Measurements from ENCODE around the gene RTP4.

Gene RTP4, protein sequence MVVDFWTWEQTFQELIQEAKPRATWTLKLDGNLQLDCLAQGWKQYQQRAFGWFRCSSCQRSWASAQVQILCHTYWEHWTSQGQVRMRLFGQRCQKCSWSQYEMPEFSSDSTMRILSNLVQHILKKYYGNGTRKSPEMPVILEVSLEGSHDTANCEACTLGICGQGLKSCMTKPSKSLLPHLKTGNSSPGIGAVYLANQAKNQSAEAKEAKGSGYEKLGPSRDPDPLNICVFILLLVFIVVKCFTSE

DNA sequence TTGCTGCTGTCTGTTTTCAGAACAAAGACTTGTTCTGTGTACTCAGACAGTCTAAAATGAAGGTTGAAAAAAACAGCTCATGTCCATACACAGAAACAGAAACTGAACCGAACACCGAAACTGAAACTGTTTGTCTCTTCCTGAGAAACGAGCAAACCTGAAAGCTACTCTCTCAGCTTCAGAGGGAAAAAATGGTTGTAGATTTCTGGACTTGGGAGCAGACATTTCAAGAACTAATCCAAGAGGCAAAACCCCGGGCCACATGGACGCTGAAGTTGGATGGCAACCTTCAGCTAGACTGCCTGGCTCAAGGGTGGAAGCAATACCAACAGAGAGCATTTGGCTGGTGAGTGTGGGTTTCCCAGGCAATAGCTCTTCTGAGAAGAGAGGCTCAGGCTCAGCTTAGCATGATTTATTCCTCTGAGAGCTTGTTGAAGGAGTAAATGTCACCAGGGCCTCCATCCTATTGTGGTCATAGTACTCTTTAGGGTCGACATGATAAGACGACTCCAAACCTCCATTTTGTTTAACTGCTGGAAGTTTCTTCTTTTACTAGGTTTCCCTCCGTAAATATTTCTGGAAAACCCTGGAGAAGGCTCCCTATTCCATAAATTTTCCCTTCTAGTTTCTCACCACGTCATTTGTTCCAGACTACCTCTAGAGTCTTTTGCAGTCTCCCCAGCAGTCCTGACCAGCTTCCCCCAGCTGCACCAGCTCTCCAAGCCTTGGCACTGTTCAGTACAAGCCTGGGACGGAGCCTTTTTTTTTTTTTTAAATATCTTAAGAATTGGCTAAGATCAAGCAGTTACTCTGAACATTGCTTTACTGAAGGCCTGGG, at the start of gene RTP4:
Gene RTP4 (plus strand): TSS at position 135 of the 838 bp plus-strand sequence. CDS start 57 bp downstream, at position 192.
- DNase-seq: peak; percentile 20

DNA sequence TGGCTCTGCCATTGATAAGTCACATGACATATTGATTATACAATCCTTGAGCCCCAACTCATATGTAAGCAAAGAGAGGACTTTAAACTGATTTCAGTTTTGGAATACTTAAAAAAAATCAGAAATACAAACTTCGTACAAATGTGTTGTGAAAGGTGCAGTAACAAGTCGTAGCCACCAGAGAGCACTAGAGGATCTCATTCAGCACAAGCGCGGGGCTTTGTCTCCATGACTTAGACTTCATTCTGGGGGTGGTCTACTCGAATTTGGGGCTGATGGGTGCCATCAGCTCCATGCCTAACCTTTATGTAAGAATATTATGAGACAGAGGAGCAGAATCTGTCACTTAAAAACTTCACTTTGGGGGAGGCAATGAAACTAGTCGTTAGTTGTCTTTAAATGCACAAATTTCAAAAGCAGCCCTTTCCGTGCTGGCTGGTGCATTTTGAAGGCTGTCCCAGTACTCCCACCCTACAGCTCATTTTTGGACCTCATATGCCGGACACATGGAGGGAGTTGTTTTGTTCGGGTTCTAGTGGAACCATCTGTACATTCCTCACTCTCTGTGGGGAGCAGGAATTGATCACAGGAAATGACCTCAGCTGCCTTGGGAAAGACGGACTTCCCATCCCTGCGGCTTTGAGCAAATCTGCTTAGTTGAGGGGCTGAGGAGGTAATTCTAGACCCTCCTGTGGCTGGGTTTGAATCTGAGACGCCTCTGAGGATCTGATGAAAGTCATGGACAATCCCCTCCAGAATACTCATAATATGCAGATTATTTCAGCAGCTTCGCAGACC, 49.2 kb upstream of the RTP4 start:
- DNase-seq: peak; percentile 89

DNA sequence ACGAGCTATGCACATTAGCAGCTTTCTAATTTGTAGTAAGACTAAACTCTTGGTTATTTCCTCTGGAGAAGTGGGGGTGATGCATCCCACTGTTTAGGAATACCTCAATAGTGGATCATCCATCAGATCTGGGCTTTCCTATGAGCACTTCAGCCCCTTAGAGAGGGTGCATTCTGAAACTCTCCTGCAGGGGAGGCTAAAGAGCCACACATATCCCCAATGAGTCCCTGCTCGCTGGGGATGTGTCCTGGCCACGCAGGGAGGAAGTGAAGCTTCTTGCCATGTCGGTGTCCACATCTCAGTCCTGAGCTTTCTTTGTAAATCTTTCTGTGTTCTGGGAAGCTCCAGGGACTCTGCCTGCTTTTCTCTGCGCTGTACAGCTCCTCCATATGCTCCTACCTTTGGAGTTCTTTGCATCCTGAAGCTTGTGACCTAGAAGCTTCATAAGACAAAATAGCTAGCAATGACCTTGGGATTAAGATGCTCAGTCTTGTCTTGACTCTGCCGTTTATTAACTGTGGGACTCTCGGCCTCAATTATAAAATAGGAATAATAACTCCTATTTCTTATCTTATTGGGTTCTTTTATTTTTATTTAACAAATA, 48.4 kb upstream of the RTP4 start:
- DNase-seq: peak; percentile 83

DNA sequence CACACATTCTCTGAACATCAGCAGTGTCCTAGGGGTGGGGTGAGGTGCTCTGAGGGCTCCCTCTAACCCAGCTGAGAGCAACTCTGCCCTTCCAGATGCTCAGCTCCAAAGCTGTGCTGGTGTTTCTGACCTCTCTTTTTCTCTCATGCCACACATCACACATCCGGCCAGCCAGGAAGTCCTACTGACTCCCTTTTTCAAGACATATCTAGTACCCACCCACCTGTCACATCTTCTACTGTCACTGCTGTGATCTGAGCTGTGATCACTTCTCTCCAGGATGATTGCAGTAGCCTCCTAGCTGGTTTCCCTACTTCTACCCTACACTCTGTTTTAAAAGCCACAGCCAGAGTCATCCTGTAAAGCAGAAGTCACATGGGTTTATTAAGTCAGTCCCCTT, 46.4 kb upstream of the RTP4 start:
- DNase-seq: no peak

DNA sequence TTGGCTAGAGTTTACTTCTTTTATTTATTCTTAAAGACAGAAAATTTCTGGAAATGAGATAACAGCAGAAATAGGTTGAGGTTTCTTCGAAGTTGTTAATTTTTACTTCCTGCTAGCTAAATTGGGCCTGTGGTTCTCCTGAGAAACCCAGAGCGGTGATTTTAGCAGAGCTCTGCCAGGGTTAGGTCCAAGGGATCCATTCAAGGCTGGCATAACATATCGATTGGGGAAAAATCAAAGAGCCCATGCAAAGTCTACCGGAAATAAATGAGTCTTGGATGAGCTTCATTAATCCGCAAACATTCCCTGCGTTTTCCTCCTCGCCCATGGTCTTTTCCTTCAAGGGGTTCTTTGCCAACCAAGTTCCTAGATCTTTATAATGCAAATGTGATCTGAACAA, 45.9 kb upstream of the RTP4 start:
- DNase-seq: no peak

DNA sequence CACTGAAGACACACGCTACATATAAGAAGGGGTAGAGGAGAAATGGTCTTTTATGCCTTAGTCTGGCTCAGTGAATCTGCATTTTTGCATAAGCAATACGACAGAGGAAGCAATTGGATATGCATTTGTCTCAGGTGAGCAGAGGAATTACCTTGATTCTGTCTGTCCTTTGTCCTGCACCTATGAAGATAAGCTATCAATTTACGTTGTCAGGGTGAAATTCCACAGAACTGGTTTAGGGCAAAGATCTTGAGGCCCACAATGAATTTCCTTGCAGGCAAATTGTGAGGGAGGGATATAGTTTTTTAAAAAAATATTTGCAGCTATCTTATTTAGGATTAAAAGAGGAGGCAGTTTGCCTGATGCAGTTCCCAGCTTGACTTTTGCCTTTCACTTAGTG, 45.1 kb upstream of the RTP4 start:
- no peak for DNase-seq

DNA sequence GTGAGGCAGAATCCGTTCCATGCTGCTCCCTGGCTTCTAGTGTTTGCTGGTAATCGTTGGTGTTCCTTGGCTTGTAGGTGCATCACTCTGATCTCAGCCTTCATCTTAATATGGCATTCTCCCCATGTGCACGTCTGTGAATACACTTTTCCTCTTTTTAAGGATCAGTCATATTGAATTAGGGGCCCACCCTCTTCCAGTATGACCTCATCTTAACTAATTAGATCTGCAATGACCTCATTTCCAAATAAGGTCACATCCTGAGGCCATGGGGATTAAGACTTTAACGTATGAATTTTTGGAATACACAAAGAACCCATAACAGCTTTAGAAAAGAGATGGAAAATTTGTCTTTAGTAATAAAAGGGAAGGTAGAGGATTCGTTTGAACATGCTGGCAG, 42.6 kb upstream of the RTP4 start:
- no peak for DNase-seq

DNA sequence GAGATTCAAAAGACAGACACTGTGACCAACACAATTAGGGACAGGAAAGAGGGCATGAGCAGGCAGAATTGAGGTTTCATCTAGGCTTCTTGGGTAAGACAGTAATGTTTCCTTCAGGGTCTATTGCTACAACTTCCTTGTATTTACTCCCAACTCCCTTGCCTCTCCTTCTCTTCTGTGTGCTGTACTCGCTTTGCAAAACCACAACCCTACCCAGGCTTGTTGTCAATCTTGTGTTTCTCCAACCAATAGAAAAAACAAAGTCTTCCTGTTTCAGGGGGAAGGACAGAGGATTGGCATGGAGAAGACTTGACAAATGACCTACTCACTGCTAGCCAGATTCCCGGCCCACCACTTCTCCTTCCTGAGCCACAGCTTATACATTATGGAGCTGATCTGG, 40.3 kb upstream of the RTP4 start:
- DNase-seq: no peak

DNA sequence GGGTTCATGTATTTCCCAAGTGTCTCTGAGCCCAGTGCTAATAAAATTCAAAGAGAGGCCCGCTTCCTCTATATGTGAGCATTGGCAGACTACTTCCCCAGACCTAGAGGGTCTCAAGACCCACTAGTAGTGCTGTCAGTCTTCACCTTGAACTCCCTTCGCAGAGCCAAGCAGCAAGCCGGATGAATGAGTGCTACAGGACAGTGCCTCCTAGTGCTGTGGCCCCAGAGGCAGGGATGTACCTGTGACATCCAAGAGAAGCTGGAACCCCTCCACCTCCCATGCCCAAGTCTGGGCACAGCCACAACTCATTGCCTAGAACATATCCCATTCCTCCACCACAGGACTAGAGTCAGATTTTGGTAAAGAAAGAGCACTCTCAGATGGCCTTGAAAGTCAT, 39.5 kb upstream of the RTP4 start:
- no peak for DNase-seq

DNA sequence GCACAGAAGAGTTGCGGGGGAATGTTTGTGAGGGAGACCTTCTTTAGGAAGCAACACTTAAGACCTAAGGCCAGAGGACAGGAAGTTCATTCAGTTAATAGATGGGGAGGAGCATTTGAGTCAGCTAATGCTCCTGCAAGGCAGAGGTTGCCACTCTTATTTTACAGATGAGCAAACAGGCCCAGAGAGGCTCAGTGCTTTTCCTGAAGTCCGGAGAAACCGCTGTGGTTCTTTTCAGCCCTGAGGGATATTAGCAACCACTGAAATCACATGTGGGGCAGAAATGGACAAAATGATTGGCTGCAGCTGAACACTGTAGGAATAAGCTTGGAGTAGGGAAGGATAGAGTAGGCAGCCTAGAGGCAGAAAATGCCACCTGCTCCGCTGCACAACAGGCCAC, 33.3 kb upstream of the RTP4 start:
- DNase-seq: no peak

DNA sequence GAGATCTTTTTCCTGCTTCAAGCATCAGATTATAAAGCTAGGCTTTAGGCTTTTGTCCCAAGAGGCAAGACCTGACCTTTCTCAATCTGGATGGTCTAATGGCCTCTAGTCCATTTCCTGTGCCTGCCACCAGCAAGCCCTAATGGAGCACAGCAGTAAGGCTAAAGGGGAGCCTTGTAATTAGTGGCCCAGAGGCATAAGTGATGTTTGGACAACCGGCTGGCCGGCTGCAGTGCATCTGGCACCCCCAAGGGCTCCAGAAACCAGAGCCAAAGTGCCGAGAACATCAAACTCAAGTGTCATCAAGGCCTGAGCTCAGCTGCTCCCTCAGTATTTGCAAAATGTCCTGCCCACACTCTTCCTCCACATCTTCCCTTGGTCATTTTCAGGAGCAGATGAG, 31.9 kb upstream of the RTP4 start:
- no peak for DNase-seq

DNA sequence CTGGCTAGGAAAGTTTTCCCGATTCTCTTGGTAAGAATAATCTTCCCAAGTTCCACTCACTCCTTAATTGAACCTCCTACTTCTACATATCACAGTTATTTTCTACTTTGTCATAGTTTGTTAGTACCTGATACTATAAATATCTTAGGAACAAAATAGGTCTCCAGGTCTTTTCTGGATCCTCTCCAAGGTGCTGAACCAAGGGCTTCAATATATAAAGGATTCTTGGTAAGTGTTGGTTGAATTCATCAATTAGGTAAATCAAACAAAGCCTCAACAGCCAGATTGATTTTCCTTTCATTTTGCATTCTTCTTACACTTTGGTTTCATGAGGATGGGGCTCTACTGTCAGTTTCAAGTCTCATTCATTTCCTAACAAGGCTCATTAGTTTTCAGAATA, 27.6 kb upstream of the RTP4 start:
- no peak for DNase-seq

DNA sequence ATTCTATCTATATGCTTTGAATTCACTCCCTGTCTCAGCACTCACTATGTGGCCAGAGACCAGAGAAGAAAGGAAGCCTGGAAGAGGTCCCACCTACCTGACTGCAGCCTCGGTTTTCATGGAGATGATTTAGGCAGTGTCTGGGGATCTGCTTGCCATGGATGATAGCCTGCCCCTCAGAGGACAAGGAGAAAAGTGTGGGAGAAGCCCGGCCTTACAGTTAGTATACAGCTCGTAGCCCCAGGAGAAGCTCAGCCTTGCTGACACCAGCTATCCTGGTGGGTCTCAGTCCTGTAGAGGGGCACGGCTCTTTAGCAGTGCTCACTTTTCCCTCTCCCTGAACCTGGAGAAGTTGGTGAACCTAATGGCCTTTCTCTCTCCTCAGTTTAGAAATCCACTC, 25.9 kb upstream of the RTP4 start:
- DNase-seq: no peak

DNA sequence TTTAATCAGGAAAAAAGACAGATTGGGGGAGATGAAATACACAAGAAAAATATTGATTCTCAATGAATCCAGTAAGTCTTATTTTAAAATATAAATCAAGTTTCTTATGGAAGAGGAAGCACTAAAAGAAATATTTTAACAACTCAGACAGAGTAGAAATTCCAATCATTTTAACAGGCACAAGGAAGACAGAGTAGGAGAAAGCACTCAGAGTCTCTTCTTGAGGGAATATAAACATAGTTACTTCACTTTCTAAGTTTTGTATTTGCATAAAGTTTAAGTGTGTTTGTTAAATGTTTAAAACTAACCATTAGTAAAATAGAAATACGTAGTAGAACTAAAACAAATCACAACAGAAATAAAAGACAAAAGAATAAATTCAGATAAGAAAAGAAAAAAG, 24.5 kb upstream of the RTP4 start:
- no peak for DNase-seq

DNA sequence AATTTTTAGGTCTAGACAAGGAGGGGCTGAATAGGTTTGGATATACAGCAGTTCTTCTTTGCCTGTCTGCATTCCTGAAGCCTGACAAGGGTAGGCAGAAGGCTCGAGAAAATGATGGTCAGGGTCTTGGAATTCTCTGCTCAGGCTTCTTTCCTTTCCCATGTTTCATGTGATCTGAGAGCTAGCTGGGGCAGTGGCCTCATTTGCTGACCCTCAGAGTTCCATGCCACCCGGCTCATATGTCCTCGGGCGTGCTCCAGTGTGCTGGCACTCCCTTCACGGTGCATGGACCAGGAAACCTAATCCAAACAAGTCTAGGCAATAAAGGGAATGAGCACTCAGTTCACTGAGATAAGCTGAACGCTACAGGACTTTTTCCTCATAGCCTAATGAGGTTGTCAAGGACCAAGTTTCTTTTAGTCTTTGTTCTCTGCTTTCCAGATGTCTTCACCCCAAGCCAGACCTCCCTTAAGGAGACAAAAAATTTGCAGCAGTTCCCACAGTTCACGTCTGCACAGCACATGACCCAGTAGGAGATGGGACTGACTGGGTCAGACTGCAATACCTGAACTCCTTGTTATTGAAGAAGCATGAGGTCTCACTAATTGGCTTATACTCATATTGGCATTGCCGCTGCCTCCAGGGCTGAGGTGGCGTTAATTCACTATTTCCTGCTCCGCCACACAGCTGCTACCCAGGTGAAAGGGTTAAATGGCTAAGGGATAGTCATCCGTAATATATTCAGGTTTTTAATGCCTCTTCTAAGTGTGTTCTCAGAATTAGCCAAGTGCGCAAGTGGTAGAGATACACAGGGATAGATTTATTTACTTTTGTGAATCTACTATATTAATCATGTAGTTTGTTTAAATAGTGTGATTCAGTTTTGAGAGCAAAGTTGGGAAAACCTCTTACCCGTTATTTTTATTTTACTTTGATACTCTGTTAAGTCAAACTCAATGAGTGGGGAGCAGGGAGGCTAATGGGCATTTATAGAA, 15.3 kb upstream of the RTP4 start:
- DNase-seq: peak; percentile 76

DNA sequence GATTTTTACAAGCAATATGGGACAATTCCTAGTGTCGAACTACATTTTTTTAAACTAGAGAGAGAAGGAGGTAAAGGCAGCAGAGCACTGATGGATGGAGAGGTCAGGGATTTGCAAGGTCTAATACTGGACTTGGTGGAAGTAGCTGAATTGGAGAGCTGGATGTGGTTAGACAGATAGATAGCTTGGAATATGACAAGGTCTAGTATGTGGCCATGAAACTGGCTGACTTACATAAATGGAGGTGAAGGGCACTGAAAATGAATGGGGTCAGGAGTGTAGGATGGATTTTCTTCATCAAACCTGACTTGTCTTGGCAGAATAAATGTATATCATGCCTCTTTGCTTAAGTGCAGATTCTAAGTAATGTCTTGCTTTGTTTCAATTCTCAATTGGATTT, 10.1 kb upstream of the RTP4 start:
- DNase-seq: no peak

DNA sequence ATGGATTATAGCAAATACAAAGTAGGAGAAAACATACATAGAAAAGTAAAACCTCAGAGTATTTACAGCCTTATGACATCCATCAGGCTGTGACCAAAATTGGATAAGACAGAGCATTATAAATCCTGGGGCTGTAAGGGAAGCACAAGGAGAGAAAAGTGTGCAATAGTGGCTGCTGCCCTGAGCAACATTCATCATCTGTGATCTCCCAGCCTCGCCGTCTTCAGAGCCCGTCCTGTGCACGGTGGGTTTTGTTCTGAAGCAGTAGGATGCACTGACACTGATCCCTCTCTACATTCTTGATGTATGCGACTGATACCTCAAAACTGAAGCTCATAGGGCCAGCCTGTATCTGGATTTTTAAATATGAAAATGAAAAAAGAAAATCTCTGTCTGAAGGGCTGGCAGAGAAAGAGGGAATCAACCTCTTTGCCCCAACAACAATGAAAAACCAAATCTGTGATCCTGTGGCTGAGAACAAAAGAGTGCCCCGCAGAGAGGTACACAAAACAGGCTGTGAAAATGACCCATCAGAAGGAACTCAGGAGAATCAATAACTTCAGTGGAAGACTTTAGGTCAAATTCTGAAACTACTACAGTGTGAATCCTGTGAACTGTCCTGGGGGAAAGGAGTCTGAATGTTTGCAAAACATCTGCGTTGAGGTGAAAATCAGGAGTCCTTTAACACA, 8.2 kb upstream of the RTP4 start:
- no peak for DNase-seq

DNA sequence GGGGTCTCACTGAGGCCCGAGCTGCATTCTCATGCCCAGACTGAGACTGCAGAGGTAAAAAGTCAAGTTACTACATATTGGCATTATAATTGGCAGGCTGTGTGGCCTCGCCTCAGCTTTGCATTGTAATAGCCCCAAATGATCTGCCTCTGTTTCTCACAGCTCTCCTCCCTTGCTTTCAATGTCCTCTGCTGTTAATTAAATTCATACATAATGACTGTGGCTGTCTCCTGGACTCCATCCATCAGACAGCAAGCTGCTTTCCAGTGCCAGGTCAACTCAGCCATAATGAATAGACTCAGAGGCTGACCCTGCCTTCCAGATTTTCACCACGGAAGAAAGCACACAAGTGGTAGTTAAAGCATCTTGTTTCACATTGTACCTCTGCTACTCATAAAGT, 7.6 kb upstream of the RTP4 start:
- DNase-seq: peak; percentile 25

DNA sequence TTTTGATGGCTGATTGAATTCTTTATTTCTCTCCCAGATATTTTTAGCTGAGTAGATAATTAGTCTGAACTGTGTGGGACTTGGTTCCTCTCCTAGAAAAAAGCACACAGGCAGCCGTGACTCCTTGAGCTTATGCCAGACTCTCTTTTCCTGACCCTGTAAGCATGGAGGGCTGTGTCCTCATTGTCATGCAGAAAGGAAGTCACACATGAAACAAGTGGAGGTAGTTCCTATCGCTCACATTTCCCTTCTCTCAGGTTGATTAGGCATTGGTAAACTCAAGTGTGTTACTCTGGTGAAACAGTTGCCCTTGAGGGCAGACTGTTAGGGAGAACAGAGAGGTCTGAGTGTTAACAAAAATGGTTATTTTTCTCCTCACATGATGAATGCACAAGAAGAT, 6.3 kb upstream of the RTP4 start:
- DNase-seq: no peak

DNA sequence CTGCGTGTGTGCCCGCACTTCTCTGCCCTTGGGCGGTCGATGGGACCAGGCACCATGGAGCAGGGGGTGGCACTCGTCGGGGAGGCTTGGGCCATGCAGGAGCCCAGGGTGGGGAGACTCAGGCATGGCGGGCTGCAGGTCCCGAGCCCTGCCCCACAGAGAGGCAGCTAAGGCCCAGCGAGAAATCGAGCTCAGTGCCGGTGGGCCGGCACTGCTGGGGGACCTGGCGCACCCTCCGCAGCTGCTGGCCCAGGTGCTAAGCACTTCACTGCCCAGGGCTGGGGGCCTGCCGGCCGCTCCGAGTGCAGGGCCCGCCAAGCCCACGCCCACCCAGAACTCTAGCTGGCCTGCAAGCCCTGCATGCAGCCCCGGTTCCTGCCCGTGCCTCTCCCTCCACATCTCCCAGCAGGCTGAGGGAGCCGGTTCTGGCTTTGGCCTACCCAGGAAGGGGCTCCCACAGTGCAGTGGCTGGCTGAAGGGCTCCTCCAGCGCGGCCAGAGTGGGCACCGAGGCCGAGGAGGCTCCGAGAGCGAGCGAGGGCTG, 553 bp upstream of the RTP4 start:
- no peak for DNase-seq

DNA sequence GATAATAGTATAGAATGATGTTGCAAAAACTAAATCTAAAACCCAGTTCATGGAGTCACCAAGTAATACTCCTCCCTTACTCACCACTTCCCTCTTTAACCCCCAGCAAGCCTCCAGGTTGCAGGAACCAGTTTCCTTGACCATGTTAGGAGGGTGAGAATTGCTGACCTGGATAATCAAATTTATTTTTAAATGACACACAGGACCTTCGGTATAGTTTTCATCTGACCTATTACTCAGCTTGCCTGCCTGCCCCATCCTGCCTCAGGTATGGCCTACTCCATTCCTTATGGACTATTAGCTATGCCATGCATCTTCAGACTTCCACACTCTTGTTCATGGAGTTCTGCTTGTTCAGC, 883 bp downstream of the RTP4 start:
- DNase-seq: no peak

All from fibroblast of upper back skin (primary cell).